Left ventricle myocardium superior (tissue), 1 donor: Measurements from ENCODE around the gene ZNF445. TPM values are rescaled to one million over a fixed set of nuclear protein-coding genes. Genes with fewer than 3 reads are reported as not detected.
"Not testable (repeated sequence)": the region's sequence is repeated elsewhere in the genome, so short reads cannot be mapped to it uniquely, and the experiment has no call there.

ENCODE experiments used
- ATAC-seq: fragments of 200-7000 bp; cut with Tn5 transposase; one replicate; pipeline ENCODE4 v1.9.1; 2020; ENCODE audit warnings: mild to moderate bottlenecking, moderate library complexity
- DNase-seq: peaks from one replicate; pipeline ENCODE4 v3.0.0-alpha.2; 2020
- intact Hi-C: fragments of 100-400 bp; cut with micrococcal nuclease; formaldehyde crosslinking; loops from one replicate; pipeline ENCODE4 v1.11.0; 2022
- total RNA-seq: library from RNA; stranded (reverse); fragmentation: NEBNext Ultra II Directional; extraction: Animal tissue kit (Norgen Biotek cat#: 25700); gene quantifications from one replicate; pipeline ENCODE4 v1.2.1, GENCODE V29; 2021
- donor health status: DM: no; HTN: yes; CAD: no; lungs with severe emphysema.

ZNF445 gene
- total RNA-seq, 1 donor from 2014 or later = 12.1 TPM

GRCh38 chr3:44442596-44443309 is 34.7 kb downstream of the ZNF445 start:
- intact Hi-C loops = no loop called here
- ATAC-seq = no peak
- DNase-seq = no peak

GRCh38 chr3:44439499-44440295 is 37.8 kb downstream of the ZNF445 start:
- peak; percentile 68 for DNase-seq
- ATAC-seq = peak; percentile 93
- intact Hi-C loops = no loop called here

- no peak for ATAC-seq
- DNase-seq = no peak
- intact Hi-C loops = no loop called here
These were observed 39.7 kb downstream of the ZNF445 start for GRCh38 chr3:44437800-44438199.

GRCh38 chr3:44436181-44436580 is 41.3 kb downstream of the ZNF445 start:
- no peak for DNase-seq
- no peak for ATAC-seq
- intact Hi-C loops = no loop called here

- intact Hi-C loops = no loop called here
- ATAC-seq = no peak
- DNase-seq = no peak
These were observed 42.5 kb downstream of the ZNF445 start for GRCh38 chr3:44434834-44435510.

- intact Hi-C loops = no loop called here
- ATAC-seq (no peak), DNase-seq (no peak)
These were observed 47.0 kb downstream of the ZNF445 start for GRCh38 chr3:44430466-44430865.

- no peak for ATAC-seq
- DNase-seq = no peak
- intact Hi-C loops = no loop called here
These were observed 48.0 kb downstream of the ZNF445 start for GRCh38 chr3:44429459-44429858.

GRCh38 chr3:44428910-44429309 is 48.6 kb downstream of the ZNF445 start:
- DNase-seq (no peak), ATAC-seq (no peak)
- intact Hi-C loops = no loop called here

GRCh38 chr3:44427683-44428082 is 49.8 kb downstream of the ZNF445 start:
- ATAC-seq (no peak), DNase-seq (no peak)
- intact Hi-C loops = no loop called here

- intact Hi-C loops = no loop called here
- DNase-seq = no peak
- no peak for ATAC-seq
These were observed 52.7 kb downstream of the ZNF445 start for GRCh38 chr3:44424758-44425157.

- DNase-seq (no peak), ATAC-seq (no peak)
- intact Hi-C loops = no loop called here
These were observed 56.2 kb downstream of the ZNF445 start for GRCh38 chr3:44421280-44421679.

GRCh38 chr3:44420676-44421075 is 56.8 kb downstream of the ZNF445 start:
- no peak for ATAC-seq

GRCh38 chr3:44419923-44420650 is 57.4 kb downstream of the ZNF445 start:
- intact Hi-C loops = no loop called here
- no peak for DNase-seq
- no peak for ATAC-seq

More at GRCh38 chr3:44420676-44421075, 56.8 kb downstream of the ZNF445 start:
- no peak for DNase-seq
- intact Hi-C loops = no loop called here

GRCh38 chr3:44419116-44419922 is 58.2 kb downstream of the ZNF445 start:
- ATAC-seq (no peak), DNase-seq (no peak)
- intact Hi-C loops = no loop called here

- intact Hi-C loops = no loop called here
- ATAC-seq = no peak
- no peak for DNase-seq
These were observed 58.9 kb downstream of the ZNF445 start for GRCh38 chr3:44418549-44418948.

- ATAC-seq, intact Hi-C loops, DNase-seq: not testable (repeated sequence)
These were observed 59.4 kb downstream of the ZNF445 start for GRCh38 chr3:44418118-44418517.

- intact Hi-C loops = no loop called here
- no peak for ATAC-seq
- no peak for DNase-seq
These were observed 61.1 kb downstream of the ZNF445 start for GRCh38 chr3:44416031-44417030.
